GM18951 (cell line): Measurements from ENCODE around the gene ZNF630.
"Not testable (repeated sequence)": the region's sequence is repeated elsewhere in the genome, so short reads cannot be mapped to it uniquely, and the experiment has no call there.

Experiments used
- POLR2A ChIP-seq: IDR thresholded peaks from 4 replicates; pipeline ENCODE4 v1.6.1; 2011; ENCODE audit warnings: mild to moderate bottlenecking; ENCODE audit not compliant: insufficient read length, insufficient read depth; ENCODE audit errors: extremely low read depth
- in situ Hi-C: fragments of 300-500 bp; cut with MboI; formaldehyde crosslinking; loops from one replicate; pipeline ENCODE4 v1.12.0; 2022; ENCODE audit warnings: low sequenced_read_pairs, mixed read lengths, inconsistent platforms; ENCODE audit not compliant: unreplicated experiment

The ZNF630 gene

DNA sequence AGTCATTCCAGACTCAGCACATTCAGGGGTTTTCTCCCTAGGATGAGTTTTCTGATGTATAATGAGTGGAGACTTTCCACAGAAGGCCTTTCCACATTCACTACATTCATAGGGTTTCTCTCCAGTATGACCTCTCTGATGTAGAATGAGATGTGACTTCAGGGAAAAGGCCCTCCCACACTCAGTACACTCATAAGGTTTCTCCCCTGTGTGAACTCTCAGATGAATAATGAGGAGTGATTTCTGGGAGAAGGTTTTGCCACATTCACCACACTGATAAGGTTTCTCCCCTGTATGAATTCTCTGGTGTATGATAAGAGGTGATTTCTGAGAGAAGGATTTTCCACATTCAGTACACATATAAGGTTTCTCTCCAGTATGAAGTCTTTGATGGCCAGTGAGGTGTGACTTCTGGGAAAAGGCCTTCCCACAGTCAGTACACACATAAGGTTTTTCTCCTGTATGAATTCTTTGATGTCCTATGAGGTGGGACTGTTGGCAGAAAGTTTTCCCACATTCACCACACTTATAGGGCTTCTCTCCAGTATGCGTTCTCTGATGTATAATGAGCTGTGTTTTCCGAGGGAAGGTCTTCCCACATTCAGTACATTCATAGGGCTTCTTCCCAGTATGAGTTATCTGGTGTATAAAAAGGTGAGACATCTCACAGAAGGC is 12.7 kb downstream of the ZNF630 start:
- in situ Hi-C loops: no loop called here
- TF ChIP-seq POLR2A: no peak

DNA sequence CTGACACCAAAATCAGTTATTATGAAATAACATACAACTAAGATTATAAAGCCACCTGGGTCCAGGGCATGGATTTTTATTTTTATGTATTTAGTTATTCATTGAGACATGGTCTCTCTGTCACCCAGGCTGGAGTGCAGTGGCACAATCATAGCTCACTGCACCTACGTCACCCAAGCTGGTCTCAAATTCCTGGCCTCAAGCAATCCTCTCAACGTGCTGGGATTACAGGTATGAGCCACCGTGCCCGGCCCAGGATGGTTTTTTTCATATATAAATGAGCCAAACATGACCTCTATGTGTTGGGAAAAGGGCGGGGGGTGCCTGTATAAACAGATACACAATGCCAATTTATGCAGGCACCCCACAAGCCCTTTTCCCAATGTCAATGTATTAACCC is 24.6 kb downstream of the ZNF630 start:
- in situ Hi-C loops: loop anchor here (25.0 kb wide), 1 partner anchor 210 kb away; the partner anchor contains the start of gene ZNF81

DNA sequence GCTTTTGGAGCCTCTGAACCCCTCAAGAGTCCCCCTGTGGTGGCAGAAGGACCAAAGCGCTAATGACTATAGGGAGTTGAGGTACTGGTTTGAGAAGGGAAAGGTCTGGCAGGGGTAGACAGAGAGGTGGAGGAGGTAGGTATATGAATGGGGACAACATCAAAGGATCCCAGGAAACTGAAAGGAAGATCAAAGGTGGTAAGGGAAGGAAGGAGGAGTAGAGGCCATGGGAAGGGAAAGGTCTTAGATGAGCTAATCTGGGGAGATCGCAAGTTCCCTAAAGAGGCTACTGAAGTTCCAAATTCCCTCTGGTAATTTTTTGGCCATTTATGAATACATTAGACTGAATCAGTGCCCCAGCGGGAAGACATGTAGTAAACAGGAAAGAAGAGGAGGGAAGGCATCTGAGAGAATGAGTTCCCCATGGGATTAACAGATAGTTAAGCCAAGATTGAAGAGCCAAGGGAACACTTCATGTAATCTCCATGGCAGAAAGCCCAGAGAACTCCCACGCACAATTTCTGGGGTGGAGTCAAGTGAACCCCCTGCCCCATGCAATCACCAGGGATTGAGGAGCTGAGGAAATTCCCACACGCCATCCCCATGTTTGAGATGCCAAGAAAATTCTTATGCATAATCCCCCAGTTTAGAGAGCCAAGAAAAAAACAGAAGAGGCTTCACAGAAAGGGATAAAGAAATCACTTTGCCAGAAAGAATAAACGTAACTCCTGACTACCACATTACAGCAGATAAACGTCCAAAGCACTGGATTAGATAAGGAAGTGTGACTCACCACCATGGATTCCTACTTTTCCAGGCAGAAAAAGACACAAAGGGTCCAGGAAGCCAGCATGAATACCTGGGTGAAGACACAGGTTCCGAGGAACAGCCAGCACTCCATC is 25.8 kb downstream of the ZNF630 start:
- TF ChIP-seq POLR2A: no peak
- in situ Hi-C loops: loop anchor here (25.0 kb wide), 1 partner anchor 208 kb away; the partner anchor contains the start of gene ZNF81

More for the DNA sequence above, 24.6 kb downstream of the ZNF630 start:
- no peak for TF ChIP-seq POLR2A

DNA sequence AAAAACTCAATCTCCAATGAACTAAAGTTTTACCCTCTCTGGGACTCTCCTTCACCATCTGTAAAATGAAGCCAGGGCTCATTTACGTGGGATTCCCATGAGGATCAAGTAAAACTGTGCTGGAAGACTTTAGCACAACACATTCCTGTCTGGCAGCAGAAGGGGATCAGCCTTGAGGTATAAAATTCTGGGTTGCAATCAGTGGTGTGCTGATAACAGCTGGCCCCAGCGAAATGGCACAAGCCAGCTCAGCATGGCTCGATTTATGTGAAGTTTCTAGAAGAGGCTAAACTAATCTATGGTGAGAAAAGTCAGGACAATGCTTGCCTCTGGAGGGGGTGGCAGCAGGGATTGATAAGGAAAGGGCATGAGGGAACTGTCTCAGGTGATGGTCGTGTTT is 28.4 kb downstream of the ZNF630 start:
- no peak for TF ChIP-seq POLR2A
- in situ Hi-C loops: loop anchor here (25.0 kb wide), 1 partner anchor 206 kb away; the partner anchor contains the start of gene ZNF81

DNA sequence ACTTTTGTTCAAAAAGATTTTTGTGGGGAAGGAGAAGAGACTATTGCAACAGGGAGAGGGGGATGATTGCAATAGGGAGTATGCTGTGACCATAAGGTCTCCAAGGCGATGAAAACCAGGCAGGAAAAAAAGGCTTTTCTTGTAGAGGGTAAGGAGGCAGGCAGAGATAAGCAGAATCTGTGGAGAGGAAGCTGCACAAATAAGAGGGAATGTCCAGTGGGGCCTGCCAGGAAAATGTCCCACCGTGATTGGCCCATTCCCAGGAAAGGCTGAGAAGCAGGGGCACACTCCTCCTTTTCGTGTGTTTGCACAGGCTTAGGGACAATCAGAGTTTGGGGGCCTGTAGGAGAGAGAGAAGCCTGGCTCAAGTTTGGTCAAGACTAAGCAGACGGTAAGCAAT is 35.5 kb downstream of the ZNF630 start:
- in situ Hi-C loops: loop anchor here (25.0 kb wide), 1 partner anchor 199 kb away; the partner anchor contains the start of gene ZNF81
- no peak for TF ChIP-seq POLR2A

DNA sequence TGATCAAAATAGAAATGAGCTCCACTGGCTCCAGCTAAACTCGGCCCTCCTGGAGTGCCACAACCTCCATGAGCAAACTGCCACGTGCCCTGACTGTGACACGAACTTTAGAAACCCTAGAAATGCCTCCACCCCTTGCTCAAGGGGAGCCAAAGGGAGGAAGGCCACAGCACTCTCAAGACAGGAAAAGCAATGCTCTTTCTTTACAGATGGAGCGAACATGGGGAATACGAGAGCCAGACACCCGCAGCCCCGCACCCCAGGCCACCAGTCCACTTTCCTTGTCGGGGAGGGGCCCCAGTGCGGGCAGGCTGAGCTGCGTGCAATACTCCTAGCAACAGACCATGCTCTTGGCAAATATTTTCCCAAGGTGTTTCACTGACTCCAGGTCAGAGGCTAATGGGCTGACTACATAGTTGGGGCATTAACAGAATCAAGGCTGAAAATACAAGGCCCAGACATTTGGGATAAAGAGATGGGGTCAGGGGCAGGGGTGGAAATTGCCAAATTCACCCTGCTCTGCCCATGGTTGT is 40.7 kb downstream of the ZNF630 start:
- in situ Hi-C loops: loop anchor here (25.0 kb wide), 1 partner anchor 193 kb away; the partner anchor contains the start of gene ZNF81

DNA sequence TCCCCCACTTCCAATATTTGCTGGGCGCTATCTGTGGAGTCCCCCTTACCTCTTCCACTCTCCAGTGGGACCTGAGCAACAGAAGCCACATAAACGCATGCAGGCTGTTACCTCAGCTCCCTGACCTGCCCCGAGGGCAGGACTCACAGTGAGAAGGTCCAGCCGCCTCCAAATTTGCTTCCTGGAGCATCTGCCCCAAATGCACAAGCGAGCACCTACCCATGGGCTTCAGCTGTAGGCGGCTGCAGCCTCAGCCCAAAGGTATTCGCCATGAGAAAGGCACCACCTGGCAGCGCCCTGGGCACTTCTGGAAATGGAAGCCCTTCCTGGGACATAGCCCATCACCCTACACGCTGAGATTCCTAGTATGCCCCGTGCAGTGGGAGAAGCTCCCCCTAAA is 41.2 kb downstream of the ZNF630 start:
- TF ChIP-seq POLR2A: no peak
- in situ Hi-C loops: loop anchor here (25.0 kb wide), 1 partner anchor 193 kb away; the partner anchor contains the start of gene ZNF81

DNA sequence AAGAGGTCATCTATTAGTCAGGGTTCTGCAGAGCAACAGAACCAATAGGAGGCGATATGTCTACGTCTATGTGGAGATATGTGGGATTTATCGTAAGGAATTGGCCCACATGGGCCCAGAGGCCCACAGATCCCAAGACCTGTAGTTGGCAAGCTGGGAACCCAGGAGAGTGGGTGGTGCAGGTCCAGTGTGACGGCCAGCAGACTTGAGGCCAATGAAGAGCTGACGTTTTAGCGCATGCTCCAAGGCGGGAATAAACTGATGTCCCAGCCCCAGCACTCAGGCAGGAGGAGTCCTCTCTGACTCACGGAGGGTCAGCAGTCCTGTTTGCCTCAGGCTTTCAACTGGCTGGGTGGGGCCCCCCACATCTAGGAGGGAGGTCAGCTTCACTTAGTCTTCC is 43.3 kb downstream of the ZNF630 start:
- TF ChIP-seq POLR2A: no peak
- in situ Hi-C loops: loop anchor here (25.0 kb wide), 1 partner anchor 191 kb away; the partner anchor contains the start of gene ZNF81

DNA sequence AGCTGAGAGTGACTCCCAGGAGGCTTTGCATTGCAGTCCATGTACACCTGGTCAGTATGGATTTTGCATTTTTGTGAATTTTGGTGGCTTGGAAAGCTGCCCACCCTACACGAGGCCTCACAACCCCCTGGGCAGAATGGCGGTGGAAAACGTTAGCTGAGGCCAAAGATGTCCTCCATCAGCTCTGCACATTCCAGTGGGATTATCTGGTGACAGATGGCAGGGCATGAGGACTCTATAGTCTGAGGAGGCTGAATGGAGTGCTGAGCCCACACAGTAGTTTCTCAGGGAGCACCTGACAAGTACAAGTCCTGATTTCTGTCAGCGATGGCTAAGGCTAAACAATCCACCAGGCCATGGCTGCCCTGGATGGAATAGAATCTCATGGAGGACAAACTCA is 43.9 kb downstream of the ZNF630 start:
- in situ Hi-C loops: loop anchor here (25.0 kb wide), 1 partner anchor 190 kb away; the partner anchor contains the start of gene ZNF81

DNA sequence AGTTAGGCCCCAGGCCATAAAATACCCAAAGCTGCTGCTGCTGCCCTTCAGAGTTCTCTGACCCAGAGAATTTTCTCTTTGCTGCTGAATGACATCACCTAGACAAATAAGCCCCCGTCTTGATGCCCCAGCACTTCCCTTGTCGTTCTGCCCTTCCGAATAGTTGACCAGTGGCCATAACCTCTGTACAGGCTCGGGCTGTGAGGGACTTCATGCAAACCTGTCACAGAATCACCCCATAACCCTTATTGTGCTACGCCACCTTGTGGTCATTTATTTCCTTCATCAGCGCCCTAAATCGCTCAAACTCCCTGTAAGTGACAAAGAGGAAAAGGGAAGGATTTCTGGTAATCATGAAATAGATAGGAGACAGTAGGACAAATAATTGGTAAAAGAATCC is 45.9 kb downstream of the ZNF630 start:
- in situ Hi-C loops: loop anchor here (25.0 kb wide), 1 partner anchor 188 kb away; the partner anchor contains the start of gene ZNF81

DNA sequence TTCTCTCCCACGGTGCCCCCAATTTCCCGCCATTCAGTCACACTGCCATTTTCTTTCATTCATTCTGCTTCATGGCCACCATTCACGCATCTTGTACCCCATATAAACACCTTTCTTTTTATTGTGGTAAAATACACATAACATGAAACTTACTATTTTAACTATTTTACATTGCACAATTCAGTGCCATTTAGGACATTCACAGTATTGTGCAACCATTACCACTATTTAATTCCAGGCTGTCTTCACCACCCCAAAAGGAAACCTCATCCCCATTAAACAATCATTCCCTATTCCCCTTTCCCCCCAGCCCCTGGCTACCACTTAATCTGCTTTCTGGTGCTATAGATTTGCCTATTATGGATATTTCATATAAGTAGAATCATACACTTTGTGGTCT is 48.7 kb downstream of the ZNF630 start:
- no peak for TF ChIP-seq POLR2A
- in situ Hi-C loops: no loop called here

More for the DNA sequence above, 45.9 kb downstream of the ZNF630 start:
- TF ChIP-seq POLR2A: no peak

DNA sequence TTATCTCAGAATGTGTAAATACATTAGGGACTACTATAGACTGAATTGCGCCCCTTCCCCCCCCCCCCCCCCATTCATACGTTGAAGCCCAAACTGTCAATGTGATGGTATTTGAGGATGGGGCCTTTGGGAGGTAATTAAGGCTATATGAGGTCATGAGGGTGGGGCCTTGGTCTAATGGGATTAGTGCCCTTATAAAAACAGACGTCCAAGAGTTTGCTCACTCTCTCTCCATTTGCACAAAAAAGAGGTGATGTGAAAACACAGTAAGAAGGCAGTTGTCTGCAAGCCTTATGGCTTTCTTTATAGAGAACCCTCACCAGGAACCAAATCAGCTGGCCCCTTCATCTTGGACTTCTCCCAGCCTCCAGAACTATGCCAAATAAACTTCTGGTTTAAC is 49.3 kb downstream of the ZNF630 start:
- in situ Hi-C loops: no loop called here
- no peak for TF ChIP-seq POLR2A

DNA sequence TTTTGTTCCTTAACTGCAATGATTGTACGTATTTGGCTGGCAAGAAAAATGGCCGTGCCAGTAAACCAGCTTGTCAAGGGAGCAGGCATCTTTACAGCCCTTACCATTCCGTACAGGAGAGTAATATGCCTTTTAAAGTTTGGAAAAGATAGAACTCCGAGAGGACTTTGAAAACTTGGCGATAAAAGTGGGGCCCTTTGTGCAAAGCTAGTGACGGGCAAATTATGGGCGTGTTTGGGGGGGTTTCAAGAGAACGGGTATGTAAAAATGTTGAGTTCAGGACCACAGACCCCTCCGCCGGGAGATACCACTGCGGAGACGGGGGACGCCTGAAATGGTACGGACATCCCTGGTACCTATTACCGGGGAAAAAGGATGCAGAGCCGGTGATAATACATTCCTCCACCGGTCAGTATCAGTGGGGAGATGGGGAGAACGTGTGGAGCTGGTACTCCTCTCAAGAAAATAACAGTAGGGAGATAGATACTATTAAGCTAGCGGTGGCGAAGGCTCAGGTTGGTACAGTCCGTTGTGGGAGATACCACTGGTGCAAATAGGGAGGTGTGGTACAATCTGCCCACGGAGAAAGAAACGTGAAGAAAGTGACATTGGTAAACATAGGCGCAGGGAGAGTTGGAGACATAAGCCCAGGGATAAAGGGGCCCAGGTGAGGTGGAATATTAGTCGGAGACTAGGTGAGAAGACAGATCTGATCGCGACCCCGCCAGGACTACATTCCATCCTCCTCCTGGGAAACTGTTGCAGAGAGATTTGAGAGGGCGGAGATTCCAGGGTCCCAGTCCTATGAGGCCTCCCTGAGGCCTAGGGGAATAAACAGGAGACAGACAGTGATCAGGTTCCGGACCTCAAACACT is 50.2 kb downstream of the ZNF630 start:
- in situ Hi-C loops: no loop called here
- no peak for TF ChIP-seq POLR2A

DNA sequence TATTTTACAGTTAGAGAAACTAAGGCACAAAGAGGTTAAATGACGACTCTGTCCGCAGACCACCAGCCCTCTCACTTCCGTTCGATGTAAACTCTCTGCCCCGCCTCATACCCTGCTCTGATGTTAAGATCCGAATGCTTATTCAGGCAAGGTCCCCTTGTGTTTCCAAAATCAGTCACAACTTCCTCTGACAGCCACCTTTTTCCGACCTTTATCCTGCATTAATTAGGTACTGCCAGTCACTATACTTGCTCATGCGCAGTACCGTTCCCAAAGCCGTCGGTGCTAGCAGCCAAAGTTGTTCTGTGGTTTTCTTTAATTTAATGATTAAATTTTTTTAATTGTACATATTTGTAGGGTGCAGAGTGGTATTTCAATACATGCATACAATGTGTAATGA is 51.0 kb downstream of the ZNF630 start:
- in situ Hi-C loops: not testable (repeated sequence)

DNA sequence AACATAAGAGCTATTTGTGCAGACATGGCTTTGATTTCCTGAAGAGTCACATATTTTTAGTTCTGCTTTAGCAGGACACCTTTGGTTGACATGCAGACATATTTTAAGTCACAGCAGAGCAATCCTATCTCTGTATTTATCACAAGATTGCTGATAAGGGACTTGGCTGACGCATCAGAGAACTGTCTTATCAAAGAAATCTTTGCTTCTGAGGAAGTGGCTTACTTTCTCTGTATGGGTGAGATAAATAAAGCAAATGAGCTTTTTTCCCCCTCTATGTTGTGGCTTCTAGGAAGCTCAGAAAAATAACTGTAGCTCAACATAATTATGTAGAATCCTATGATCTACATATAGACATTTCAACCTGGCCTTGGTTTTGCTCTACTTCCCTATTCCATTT is 51.5 kb downstream of the ZNF630 start:
- in situ Hi-C loops: not testable (repeated sequence)

DNA sequence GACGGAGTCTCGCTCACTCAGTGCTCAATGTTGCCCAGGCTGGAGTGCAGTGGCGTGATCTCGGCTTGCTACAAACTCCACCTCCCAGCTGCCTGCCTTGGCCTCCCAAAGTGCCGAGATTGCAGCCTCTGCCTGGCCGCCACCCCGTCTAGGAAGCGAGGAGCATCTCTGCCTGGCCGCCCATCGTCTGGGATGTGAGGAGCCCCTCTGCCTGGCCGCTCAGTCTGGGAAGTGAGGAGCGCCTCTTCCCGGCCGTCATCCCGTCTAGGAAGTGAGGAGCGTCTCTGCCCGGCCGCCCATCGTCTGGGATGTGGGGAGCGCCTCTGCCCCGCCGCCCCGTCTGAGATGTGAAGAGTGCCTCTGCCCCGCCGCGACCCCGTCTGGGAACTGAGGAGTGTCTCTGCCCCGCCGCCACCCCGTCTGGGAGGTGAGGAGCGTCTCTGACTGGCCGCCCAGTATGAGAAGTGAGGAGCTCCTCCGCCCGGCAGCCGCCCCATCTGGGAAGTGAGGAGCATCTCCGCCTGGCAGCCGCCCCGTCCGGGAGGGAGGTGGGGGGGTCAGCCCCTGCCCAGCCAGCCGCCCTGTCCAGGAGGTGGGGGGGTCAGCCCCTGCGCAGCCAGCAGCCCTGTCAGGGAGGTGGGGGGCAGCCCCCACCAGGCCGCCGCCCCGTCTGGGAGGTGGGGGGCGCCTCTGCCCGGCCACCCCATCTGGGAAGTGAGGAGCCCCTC is 54.7 kb downstream of the ZNF630 start:
- in situ Hi-C loops: not testable (repeated sequence)

DNA sequence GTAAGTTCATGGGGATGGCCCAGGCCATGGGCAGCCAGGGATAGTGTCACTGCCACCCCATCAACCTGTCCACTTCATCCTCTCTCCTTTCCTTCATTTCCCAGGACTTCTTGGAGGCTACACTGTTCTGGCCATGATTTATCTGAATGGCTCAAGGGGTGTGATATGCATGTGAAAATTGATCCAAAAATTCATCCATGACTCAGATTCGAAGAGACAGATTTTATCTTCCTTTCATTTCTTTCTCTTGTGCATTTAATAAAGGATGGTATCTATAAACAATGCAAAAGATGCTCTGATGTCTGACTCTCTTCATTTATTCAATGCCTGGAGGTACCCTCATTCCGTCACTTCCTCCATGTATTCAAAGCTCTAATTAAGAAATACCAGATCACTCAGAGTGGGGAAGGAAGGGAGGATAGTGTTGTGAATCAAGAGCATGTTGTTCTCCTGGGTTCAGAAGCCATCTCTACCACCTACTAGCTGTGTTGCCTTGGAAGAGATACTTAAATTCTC is 61.9 kb downstream of the ZNF630 start:
- in situ Hi-C loops: not testable (repeated sequence)
